DND-41 (cell line): ENCODE measurements around the gene SENP8.

Experiments used
- CTCF ChIP-seq: IDR thresholded peaks from 2 replicates; pipeline ENCODE4 v1.5.1; 2012; ENCODE audit warnings: borderline replicate concordance, low read length, moderate library complexity, mild to moderate bottlenecking; ENCODE audit not compliant: poor library complexity, severe bottlenecking; ENCODE audit errors: extremely low read depth
- EZH2 ChIP-seq: IDR thresholded peaks from 3 replicates; pipeline ENCODE4 v1.6.1; 2012; ENCODE audit warnings: borderline replicate concordance, low read depth, mild to moderate bottlenecking, moderate library complexity, low read length, inconsistent platforms; ENCODE audit not compliant: severe bottlenecking

DNA sequence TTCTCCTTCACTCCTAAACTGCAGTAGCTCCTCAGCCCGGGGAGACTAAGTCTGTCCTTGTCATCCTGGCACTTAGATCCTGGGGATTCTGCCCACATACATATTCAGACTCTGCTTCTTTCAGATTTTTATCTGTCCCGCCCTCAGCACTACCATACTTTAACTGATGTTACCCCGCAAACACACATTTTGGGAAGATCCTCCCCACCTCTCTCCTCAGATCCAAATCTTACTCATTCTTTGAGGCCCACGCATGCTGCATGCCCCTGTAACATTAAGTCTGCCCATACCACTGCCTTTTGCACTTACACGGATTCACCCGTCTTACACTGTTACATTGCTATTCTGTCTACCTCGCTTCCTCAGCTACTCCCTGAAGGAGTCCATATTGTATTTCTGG, 36.1 kb downstream of the SENP8 start:
- no peak for TF ChIP-seq CTCF
- no peak for TF ChIP-seq EZH2
